ENCODE measurements around the gene NR2F1.

DNA sequence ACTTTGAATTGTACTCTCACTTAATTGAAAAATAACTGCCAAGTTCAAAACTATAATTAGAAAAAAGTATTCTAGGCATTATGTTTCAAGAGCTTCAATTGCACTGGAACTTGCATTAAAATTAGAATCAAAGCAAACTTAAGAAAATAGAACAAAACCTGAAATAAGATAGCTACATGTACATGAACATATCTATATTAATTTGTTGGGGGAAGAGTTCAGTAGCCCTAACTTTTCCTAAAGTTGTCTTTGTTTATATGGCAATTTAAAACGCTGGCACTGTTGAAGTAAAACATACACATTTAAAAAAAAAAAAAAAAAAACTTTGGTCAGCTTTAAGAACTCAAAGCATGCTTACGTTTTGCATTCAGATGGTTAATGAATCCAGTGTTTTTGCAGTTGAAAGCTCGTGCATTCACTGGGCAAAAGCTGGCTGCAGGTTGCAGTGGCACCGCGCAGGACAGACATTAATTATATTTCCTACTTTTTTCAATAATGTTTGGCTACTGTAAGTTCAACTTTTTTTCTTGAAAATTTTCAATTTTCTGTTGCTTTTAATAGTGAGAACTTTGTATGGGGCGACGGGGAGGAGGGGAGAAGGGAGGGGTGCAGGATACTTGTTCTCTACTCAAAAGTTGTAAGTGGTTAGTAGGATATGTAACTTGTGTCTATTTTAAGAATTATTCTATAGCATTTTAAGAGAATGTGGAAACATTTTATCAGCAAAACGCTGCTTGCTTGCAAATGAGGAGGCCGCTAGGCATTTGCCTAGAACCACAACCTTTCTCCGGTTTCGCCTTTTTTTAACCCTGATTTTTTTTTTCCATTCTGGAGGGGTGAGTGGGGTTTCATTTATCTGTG, 3.9 kb downstream of the NR2F1 start:
- TF ChIP-seq JUNB (IDR thresholded peaks at IDR 0.05; ENCODE audit: unreplicated experiment) (no peak), POLR2AphosphoS5 (IDR thresholded peaks at IDR 0.05; ENCODE audit: low read depth) (no peak)
